Stimulated activated CD4-positive, alpha-beta T cell treated with anti-CD3 and anti-CD28 coated beads, Interleukin-12 subunit alpha, Interleukin-12 subunit beta, amount 100 ng/mL, for 4 hours (primary cell): ENCODE data around the gene MLXIPL.
"Not testable (repeated sequence)": the region's sequence is repeated elsewhere in the genome, so short reads cannot be mapped to it uniquely, and the experiment has no call there.

Experiments
- DNase-seq: peaks from one replicate; pipeline ENCODE4 v3.0.0-alpha.2; 2020

The MLXIPL gene, protein sequence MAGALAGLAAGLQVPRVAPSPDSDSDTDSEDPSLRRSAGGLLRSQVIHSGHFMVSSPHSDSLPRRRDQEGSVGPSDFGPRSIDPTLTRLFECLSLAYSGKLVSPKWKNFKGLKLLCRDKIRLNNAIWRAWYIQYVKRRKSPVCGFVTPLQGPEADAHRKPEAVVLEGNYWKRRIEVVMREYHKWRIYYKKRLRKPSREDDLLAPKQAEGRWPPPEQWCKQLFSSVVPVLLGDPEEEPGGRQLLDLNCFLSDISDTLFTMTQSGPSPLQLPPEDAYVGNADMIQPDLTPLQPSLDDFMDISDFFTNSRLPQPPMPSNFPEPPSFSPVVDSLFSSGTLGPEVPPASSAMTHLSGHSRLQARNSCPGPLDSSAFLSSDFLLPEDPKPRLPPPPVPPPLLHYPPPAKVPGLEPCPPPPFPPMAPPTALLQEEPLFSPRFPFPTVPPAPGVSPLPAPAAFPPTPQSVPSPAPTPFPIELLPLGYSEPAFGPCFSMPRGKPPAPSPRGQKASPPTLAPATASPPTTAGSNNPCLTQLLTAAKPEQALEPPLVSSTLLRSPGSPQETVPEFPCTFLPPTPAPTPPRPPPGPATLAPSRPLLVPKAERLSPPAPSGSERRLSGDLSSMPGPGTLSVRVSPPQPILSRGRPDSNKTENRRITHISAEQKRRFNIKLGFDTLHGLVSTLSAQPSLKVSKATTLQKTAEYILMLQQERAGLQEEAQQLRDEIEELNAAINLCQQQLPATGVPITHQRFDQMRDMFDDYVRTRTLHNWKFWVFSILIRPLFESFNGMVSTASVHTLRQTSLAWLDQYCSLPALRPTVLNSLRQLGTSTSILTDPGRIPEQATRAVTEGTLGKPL

GRCh38 chr7:73623798-73624668 is at the start of gene MLXIPL:
Gene MLXIPL, minus strand, starts transcription at chr7:73624522. Its CDS starts 30 bp downstream, at chr7:73624492.
- DNase-seq: peak; percentile 60

GRCh38 chr7:73671857-73672445 is 47.6 kb upstream of the MLXIPL start:
- DNase-seq: no peak

GRCh38 chr7:73671322-73671661 is 47.0 kb upstream of the MLXIPL start:
- DNase-seq: no peak

GRCh38 chr7:73669858-73670385 is 45.6 kb upstream of the MLXIPL start:
- DNase-seq: no peak

- DNase-seq: no peak
These were observed 45.0 kb upstream of the MLXIPL start for GRCh38 chr7:73669288-73669701.

GRCh38 chr7:73668886-73669230 is 44.5 kb upstream of the MLXIPL start:
- no peak for DNase-seq

DNA sequence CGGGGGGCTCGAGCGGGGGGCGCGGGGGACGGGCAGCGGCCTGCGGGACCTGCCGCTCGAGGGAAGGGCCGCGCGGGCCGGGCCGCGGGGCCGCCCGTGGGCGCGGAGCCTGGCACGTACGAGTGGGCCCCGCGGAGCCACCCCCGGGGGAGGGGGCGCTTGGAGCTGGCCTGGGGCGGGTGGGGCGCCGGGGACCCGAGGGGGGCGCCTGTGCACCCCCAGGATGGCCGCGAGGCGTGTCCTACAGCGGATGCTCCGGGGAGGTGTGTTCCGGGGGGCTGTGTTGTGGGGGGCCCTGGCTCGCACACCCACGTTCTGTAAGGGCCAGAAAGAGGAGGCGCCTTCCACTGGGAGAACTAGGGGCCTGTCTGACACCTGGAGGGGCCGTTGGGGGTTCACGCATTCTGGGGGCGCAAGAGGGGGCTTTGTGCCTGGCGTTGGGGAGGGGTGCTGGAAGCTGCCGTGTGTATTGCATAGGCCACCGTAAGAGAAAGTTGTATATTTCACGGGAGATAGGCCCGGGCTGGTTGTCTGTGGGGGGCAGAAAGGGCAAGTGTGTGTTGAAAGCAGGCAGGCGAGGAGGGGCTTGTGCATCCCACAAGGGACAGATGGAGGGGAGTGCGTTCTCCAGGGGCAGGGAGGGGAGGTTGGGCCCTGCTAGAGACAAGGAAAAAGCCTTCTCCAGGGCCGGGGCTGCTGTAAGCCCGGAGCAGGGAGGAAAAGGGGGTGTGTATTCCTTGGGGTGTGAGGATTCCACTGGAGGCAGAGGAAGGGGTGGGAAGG is 44.0 kb upstream of the MLXIPL start:
- no peak for DNase-seq

DNA sequence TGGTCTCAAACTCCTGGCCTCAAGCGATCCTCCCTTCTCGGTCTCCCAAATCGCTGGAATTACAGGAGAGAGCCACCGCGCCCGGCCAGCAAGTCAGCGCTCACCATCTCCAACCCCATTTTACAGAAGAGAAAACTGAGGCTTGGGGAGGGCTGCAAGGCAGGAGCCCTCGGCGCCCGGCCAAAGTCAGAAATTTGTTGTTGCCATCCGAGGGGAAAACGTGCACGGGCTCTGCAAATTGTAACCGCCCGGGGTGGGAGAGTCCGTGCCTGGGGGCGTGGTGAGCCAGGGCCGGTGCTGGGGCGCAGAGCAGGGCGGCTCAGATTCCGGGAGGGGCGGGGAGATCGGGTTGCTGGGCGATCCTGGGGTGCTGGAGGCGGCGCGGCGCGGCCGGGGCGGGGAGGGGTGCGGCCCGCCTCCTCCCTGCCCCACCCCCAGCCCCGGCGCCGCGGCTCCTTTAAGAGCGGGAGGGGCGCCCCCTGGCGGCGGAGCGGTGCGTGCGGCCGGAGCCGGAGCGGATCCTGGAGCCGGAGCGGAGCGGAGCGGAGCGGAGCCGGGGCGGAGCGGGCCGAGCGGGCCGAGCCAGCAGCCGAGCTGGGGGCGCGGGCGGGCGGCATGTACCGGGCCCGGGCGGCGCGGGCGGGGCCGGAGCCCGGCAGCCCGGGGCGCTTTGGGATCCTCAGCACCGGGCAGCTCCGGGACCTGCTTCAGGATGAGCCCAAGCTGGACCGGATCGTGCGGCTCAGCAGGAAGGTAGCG is 43.2 kb upstream of the MLXIPL start, which contains the start of gene VPS37D:
Gene VPS37D, plus strand, starts transcription at position 488 of the 759 bp plus-strand sequence. Its CDS starts 128 bp downstream, at position 616.
- DNase-seq: peak; percentile 95

GRCh38 chr7:73663033-73663432 is 38.7 kb upstream of the MLXIPL start:
- DNase-seq: no peak

- not testable (repeated sequence) for DNase-seq
These were observed 36.3 kb upstream of the MLXIPL start for GRCh38 chr7:73660594-73660993.

GRCh38 chr7:73659983-73660382 is 35.7 kb upstream of the MLXIPL start:
- no peak for DNase-seq

DNA sequence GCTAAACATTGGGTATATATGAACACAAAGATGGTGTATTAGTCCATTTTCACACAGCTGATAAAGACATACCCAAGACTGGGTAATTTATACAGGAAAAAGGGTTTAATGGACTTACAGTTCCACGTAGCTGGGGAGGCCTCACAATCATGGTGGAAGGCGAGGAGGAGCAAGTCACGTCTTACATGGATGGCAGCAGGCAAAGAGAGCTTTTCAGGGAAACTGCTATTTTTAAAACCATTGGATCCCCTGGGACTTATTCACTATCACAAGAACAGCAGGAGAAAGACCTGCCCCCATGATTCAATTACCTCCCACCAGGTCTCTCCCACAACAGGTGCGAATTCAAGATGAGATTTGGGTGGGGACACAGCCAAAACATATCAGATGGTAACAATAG is 31.0 kb upstream of the MLXIPL start:
- not testable (repeated sequence) for DNase-seq

DNA sequence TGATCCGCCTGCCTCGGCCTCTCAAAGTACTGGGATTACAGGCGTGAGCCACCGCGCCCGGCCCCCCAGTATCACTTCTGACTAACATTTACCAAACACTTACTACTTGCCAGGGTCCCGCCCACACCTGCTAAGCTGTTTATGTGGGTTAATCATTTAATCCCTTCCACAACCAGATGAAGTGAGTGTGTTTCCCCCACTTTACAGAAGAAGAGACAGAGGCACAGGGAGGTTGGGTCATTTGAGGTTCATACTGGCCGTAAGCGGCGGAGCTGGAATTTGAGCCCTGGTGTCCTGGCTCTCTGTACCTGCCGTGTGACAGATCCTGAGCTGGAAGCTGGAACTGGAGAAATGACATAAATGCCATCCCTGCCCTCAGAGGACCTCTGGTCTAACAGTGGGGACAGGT is 28.2 kb upstream of the MLXIPL start:
- DNase-seq: no peak

DNA sequence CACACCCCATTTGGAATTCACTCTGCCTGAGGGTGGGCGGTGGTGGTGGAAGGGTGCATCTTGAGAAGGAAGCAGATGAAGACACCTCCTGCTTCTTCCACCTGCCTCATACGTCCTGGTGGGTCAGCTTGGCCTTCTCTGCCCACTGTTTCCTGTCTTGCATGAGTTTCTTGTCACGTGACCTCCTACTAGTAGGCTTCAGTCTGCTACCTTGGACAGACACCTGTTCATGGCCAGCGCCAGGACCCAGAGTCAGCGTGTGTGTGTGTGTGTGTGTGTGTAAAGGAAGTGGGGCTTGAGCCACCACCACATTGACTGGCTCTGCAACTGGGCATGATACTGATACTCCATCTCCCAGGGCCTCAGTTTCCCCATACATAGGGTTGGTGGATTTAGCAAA is 26.2 kb upstream of the MLXIPL start:
- no peak for DNase-seq

DNA sequence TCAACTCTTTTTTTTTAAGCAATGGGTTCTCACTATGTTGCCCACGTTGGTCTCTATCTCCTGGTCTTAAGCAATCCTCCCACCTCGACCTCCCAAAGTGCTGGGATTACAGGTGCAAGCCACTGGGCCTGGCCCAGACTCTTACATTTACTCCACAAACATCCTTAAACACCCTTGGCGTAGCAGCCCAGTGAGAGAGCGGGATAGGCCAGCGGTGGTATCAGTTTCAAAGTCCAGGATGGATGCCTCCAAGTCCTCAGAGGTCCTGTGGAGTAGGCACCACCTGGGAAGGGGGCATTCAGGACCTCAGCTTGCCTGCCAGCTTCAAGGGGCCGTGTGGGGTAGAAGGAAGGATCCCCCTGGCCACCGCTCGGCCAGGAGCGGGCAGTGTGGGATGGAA is 25.3 kb upstream of the MLXIPL start:
- no peak for DNase-seq

DNA sequence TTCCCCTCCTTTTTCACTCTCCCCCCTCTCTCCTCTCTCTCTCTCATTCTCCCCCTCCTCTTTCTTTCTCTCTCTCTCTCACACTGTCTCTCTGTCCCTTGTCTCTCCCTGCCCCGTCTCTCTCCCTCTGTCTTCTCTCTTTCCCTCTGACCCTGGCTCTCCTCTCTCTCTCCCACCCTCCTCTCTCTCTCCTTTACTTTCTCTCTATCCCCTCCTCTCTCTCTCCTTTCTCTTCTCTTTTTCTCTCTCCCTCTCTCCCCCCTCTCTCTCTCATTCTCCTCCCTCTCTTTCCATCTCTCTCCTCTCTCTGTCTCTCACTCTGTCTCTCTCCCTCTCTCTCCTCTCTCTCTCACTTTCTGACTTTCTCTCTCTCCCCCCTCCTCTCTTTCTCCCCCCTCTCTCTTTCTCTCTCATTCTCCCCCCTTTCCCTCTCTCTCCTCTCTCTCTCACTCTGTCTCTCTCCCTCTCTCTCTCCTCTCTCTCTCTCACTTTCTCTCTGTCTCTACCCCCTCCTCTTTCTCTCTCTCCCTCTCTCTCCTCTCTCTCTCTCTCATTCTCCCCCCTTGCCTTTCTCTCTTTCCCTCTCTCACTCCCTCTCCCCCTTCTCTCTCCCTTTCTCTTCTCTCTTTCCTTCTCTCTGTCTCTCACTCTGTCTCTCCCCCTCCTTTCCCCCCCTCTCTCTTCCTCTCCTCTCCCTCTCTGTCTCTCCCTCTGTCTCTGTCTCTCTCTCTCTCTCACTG is 24.4 kb upstream of the MLXIPL start:
- no peak for DNase-seq

DNA sequence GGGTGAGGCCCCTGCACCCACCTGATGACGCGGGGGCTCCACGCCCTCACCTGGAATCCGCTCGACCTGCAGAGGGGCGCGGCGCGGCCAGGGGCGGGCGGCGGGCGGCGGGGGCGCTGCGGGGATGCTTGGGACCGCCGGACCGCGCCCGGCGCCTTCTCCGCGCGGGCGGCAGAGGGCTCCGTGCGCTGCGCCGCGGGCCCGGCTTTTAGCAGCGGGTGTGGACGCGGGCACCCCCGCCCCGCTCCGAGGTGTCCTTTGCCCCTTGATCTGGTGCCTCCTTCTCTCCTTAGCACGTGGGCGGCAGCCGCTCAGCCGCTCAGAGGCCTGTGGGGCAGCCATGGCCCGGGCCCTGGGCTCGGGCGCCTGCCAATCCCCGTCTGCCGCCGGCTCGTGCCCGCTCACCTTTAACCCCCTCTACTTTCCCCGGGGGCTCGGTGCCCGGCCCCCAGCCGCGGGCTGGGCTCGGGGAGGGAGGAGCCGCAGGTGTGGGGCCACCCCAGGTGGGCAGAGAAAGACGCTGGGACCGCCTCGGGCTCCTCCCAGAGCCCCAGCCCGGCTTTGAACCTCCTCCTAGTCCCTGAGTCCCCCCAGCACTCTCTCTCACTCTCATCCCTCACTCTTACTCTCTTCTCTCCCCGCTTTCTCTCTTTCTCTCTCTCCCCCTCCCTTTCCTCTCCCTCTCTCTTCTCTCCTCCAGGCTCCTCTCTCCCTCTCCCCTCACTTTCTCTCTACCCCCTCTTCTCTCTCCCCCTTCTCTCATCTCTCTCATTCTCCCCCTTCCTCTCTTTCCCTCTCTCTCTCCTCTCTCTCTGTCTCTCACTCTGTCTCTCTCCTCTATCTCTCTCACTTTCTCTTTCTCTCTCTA is 23.6 kb upstream of the MLXIPL start:
- DNase-seq: peak; percentile 25

- no peak for DNase-seq
These were observed 22.7 kb upstream of the MLXIPL start for GRCh38 chr7:73646785-73647724.
